Colonic mucosa (tissue), 4 donors: ENCODE data around the gene PPP1R3D. TPM values are rescaled to one million over a fixed set of nuclear protein-coding genes. Genes with fewer than 3 reads are reported as not detected.

Experiments used
- DNase-seq: peaks from one replicate; pipeline ENCODE4 v3.0.0-alpha.2; 2020
- H3K27ac ChIP-seq: fragments of 200-600 bp; one replicate; pipeline ENCODE4 v1.8.0; 2021
- H3K27me3 ChIP-seq: fragments of 200-600 bp; one replicate; pipeline ENCODE4 v1.8.0; 2021
- H3K36me3 ChIP-seq: fragments of 200-600 bp; one replicate; pipeline ENCODE4 v1.8.0; 2021
- H3K4me1 ChIP-seq: fragments of 200-600 bp; one replicate; pipeline ENCODE4 v1.8.0; 2021; ENCODE audit warnings: mild to moderate bottlenecking
- H3K4me3 ChIP-seq: fragments of 200-600 bp; one replicate; pipeline ENCODE4 v1.8.0; 2021
- H3K9ac ChIP-seq, 2 donors: one replicate each; pipeline ENCODE4 v1.7.0; 2013; ENCODE audit warnings: control low read depth in 2 of 2, low read depth in 2 of 2, low read length in 2 of 2
- H3K9me3 ChIP-seq: fragments of 200-600 bp; one replicate; pipeline ENCODE4 v1.8.0; 2021
- CTCF ChIP-seq: fragments of 200-600 bp; IDR thresholded peaks from one replicate; pipeline ENCODE4 v1.8.0; 2022; ENCODE audit warnings: antibody characterized with exemption, mild to moderate bottlenecking
- intact Hi-C: fragments of 100-400 bp; cut with DNase I; formaldehyde crosslinking; loops from one replicate; pipeline ENCODE4 v1.14.1; 2022
- total RNA-seq, 2 donors: library from RNA; stranded (reverse); fragmentation: NEBNext Ultra II Directional in 1 of 2; extraction: Animal tissue kit (Norgen Biotek cat#: 25700) in 1 of 2; gene quantifications; one replicate each; pipeline ENCODE4 v1.2.1, GENCODE V29; 2021
- donor health status: healthy.
- donor health status: DM: no; HTN: no; CAD: no.
- donor health status: DM: no; HTN: no; CAD: no.

PPP1R3D gene
- total RNA-seq, 2 donors from 2014 or later, result 6.3 to 9.2 TPM

GRCh38 chr20:59936409-59936808, 3.7 kb downstream of the PPP1R3D start:
- H3K9me3 ChIP-seq, result no peaks in the 10 kb centered on the region
- intact Hi-C loops, result no loop called here
- no peaks in the 10 kb centered on the region for H3K36me3 ChIP-seq
- no peak for TF ChIP-seq CTCF
- H3K9ac ChIP-seq, result no peak overlapping the region
- H3K4me1 ChIP-seq, result peaks cover 8% of the 10 kb centered on the region
- DNase-seq, result no peak
- H3K27me3 ChIP-seq, result no peaks in the 10 kb centered on the region
- no peak overlapping the region for H3K4me3 ChIP-seq
- H3K27ac ChIP-seq, result no peak overlapping the region

GRCh38 chr20:59935457-59936185, 4.5 kb downstream of the PPP1R3D start:
- intact Hi-C loops, result no loop called here
- H3K9me3 ChIP-seq, result no peaks in the 10 kb centered on the region
- no peaks in the 10 kb centered on the region for H3K36me3 ChIP-seq
- H3K4me3 ChIP-seq, result no peak overlapping the region
- H3K27me3 ChIP-seq, result no peaks in the 10 kb centered on the region
- peaks cover 8% of the 10 kb centered on the region for H3K4me1 ChIP-seq
- no peak for TF ChIP-seq CTCF
- H3K27ac ChIP-seq, result no peak overlapping the region
- DNase-seq, result no peak
- H3K9ac ChIP-seq, result no peak overlapping the region

- Histone ChIP-seq H3K4me1 (peaks cover 8% of the 10 kb centered on the region), H3K27ac (peak overlapping the region; percentile 21), H3K9me3 (no peaks in the 10 kb centered on the region), H3K9ac (peak overlapping the region in 1 of 2 donors; percentile 73), H3K4me3 (peak overlapping the region; percentile 60), H3K27me3 (no peaks in the 10 kb centered on the region), H3K36me3 (no peaks in the 10 kb centered on the region)
- peak; percentile 78 for DNase-seq
- intact Hi-C loops, result no loop called here
- TF ChIP-seq CTCF, result peak; percentile 98
These were observed 6.1 kb downstream of the PPP1R3D start for GRCh38 chr20:59933849-59934585.

- H3K27me3 ChIP-seq, result no peaks in the 10 kb centered on the region
- peaks cover 5% of the 10 kb centered on the region for H3K4me1 ChIP-seq
- no peak for TF ChIP-seq CTCF
- H3K9ac ChIP-seq, result peak within 1 kb of the TSS in 1 of 2 donors; percentile 73
- DNase-seq, result peak; percentile 43
- intact Hi-C loops, result no loop called here
- H3K27ac ChIP-seq, result peak within 1 kb of the TSS; percentile 21
- no peaks in the 10 kb centered on the region for H3K36me3 ChIP-seq
- peak within 1 kb of the TSS; percentile 60 for H3K4me3 ChIP-seq
- no peaks in the 10 kb centered on the region for H3K9me3 ChIP-seq
These were observed 6.7 kb downstream of the PPP1R3D start, which contains the start of gene SYCP2 for GRCh38 chr20:59933296-59933848. Gene SYCP2, minus strand, starts transcription at chr20:59933637. Its CDS starts 11,224 bp downstream, at chr20:59922413.

GRCh38 chr20:59932616-59933295, 7.3 kb downstream of the PPP1R3D start:
- TF ChIP-seq CTCF, result no peak
- Histone ChIP-seq H3K9me3 (no peaks in the 10 kb centered on the region), H3K9ac (no peak overlapping the region), H3K4me3 (no peak overlapping the region), H3K27ac (no peak overlapping the region), H3K27me3 (no peaks in the 10 kb centered on the region), H3K36me3 (no peaks in the 10 kb centered on the region), H3K4me1 (no peaks in the 10 kb centered on the region)
- DNase-seq, result no peak
- intact Hi-C loops, result no loop called here
